Measurements from ENCODE around the gene PRR18. TPM values are rescaled to one million over a fixed set of nuclear protein-coding genes. Genes with fewer than 3 reads are reported as not detected.

The PRR18 gene
- total and polyA plus RNA-seq, 9 of the 15 experiments (the other 6 are each of a cell fraction or from before 2014, with no cell fraction given), result not detected

DNA sequence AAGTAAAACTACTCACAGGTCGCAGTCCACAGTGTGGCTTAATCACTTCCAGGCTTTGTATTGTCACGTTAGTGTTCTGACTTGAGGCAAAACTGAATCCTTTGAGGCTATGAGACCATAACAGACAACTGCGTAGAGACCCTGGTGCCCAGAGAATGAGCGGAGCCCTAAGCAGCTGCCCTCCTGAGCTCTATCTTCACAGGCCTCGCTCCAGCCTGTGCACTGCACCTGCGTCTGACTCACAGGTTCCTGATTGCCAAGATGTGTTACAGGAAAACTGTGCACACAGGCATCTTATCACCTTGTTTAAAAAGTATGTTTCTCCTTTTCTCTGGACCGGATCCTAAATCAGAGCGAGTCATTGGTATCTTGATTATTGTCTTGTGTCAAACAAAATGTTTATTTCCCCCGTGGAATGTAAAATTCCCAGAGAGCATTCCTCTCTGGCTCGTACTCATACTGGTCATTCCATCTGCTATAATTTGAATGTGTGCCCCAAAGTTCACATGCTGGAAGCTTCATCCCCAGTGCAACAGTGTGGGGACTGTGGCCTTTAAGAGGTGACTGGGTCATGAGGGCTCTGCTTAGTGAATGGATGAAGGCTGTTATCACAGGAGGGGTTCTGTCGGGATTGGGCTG is 25.7 kb downstream of the PRR18 start:
- 1% methylated on average over 11 of the region's 11 CpGs for WGBS (ENCODE audit: insufficient coverage, low coverage, missing lambda C conversion rate)
- ATAC-seq (no peak), FAIRE-seq (no peak), DNase-seq (ENCODE audit: extremely low read depth in 1 of 4, low spot score in 3 of 4) (no peak)
- Histone ChIP-seq H2AFZ (ENCODE audit: low read depth, low read length) (no peak overlapping the region), H3K9ac (ENCODE audit: insufficient read depth in 1 of 2, low read depth in 2 of 2, low read length in 2 of 2) (no peak overlapping the region), H3K79me2 (ENCODE audit: control insufficient read depth, insufficient read depth, low read length) (no peaks in the 10 kb centered on the region), H3K27ac (ENCODE audit: extremely low read depth, low read depth, low read length) (no peak overlapping the region), H3K27me3 (ENCODE audit: control insufficient read depth in 2 of 2, insufficient read depth in 2 of 2, low read length in 2 of 2) (peaks cover 44 to 65% of the 10 kb centered on the region in 2 experiments), H3K4me1 (replicated peaks in 1 of 2; ENCODE audit: control insufficient read depth in 2 of 2, insufficient read depth in 2 of 2, low read length in 2 of 2) (no peaks in the 10 kb centered on the region), H3K9me1 (ENCODE audit: control insufficient read depth, insufficient read depth, low read length) (no peaks in the 10 kb centered on the region), H3K4me2 (ENCODE audit: insufficient read depth, low read length) (no peak overlapping the region), H4K20me1 (replicated peaks; ENCODE audit: control insufficient read depth, insufficient read depth, low read length) (no peaks in the 10 kb centered on the region), H3K36me3 (ENCODE audit: control insufficient read depth, insufficient read depth, low read length) (no peaks in the 10 kb centered on the region), H3K9me3 (replicated peaks; ENCODE audit: control insufficient read depth, insufficient read depth, low read depth, low read length) (no peaks in the 10 kb centered on the region), H3K4me3 (no peak overlapping the region)
- ChIA-PET POLR2A (interaction anchor here (1.6 kb wide), 1 partner anchor 101 kb away, joined by 3 read pairs; no protein-coding TSS in a partner anchor), CTCF (ENCODE audit: low intra/inter-chr PET ratio) (no interaction called here)
- BruUV-seq (replicated peaks), result no TSS peak
- in situ Hi-C loops (cut with MboI), result no loop called here
- intact Hi-C loops (cut with micrococcal nuclease), result no loop called here
- TF ChIP-seq CBX1 (IDR thresholded peaks at IDR 0.05; ENCODE audit: low read depth) (no peak), NCOA1 (IDR thresholded peaks at IDR 0.05; ENCODE audit: low read depth) (no peak), SRF (CRISPR knock-in tag; IDR thresholded peaks at IDR 0.05) (no peak), DDX20 (tag; IDR thresholded peaks at IDR 0.05; ENCODE audit: low read depth) (no peak), SMARCC2 (IDR thresholded peaks at IDR 0.05; ENCODE audit: low read depth) (no peak), HNRNPLL (IDR thresholded peaks at IDR 0.05; ENCODE audit: low read depth, low read length, poor library complexity, severe bottlenecking) (no peak), ZNF589 (CRISPR knock-in tag; IDR thresholded peaks at IDR 0.05; ENCODE audit: low read depth) (no peak), WHSC1 (IDR thresholded peaks at IDR 0.05; ENCODE audit: low read length) (no peak), ZNF311 (CRISPR knock-in tag; IDR thresholded peaks at IDR 0.05) (no peak), ZNF717 (CRISPR knock-in tag; IDR thresholded peaks at IDR 0.05) (no peak), XRCC4 (IDR thresholded peaks at IDR 0.05; ENCODE audit: extremely low read depth, insufficient read depth, insufficient read length) (no peak)
- TF ChIP-seq, protein P1, sequence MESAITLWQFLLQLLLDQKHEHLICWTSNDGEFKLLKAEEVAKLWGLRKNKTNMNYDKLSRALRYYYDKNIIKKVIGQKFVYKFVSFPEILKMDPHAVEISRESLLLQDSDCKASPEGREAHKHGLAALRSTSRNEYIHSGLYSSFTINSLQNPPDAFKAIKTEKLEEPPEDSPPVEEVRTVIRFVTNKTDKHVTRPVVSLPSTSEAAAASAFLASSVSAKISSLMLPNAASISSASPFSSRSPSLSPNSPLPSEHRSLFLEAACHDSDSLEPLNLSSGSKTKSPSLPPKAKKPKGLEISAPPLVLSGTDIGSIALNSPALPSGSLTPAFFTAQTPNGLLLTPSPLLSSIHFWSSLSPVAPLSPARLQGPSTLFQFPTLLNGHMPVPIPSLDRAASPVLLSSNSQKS (CRISPR knock-in tag; IDR thresholded peaks at IDR 0.05), result no peak
- TF ChIP-seq, protein P2, sequence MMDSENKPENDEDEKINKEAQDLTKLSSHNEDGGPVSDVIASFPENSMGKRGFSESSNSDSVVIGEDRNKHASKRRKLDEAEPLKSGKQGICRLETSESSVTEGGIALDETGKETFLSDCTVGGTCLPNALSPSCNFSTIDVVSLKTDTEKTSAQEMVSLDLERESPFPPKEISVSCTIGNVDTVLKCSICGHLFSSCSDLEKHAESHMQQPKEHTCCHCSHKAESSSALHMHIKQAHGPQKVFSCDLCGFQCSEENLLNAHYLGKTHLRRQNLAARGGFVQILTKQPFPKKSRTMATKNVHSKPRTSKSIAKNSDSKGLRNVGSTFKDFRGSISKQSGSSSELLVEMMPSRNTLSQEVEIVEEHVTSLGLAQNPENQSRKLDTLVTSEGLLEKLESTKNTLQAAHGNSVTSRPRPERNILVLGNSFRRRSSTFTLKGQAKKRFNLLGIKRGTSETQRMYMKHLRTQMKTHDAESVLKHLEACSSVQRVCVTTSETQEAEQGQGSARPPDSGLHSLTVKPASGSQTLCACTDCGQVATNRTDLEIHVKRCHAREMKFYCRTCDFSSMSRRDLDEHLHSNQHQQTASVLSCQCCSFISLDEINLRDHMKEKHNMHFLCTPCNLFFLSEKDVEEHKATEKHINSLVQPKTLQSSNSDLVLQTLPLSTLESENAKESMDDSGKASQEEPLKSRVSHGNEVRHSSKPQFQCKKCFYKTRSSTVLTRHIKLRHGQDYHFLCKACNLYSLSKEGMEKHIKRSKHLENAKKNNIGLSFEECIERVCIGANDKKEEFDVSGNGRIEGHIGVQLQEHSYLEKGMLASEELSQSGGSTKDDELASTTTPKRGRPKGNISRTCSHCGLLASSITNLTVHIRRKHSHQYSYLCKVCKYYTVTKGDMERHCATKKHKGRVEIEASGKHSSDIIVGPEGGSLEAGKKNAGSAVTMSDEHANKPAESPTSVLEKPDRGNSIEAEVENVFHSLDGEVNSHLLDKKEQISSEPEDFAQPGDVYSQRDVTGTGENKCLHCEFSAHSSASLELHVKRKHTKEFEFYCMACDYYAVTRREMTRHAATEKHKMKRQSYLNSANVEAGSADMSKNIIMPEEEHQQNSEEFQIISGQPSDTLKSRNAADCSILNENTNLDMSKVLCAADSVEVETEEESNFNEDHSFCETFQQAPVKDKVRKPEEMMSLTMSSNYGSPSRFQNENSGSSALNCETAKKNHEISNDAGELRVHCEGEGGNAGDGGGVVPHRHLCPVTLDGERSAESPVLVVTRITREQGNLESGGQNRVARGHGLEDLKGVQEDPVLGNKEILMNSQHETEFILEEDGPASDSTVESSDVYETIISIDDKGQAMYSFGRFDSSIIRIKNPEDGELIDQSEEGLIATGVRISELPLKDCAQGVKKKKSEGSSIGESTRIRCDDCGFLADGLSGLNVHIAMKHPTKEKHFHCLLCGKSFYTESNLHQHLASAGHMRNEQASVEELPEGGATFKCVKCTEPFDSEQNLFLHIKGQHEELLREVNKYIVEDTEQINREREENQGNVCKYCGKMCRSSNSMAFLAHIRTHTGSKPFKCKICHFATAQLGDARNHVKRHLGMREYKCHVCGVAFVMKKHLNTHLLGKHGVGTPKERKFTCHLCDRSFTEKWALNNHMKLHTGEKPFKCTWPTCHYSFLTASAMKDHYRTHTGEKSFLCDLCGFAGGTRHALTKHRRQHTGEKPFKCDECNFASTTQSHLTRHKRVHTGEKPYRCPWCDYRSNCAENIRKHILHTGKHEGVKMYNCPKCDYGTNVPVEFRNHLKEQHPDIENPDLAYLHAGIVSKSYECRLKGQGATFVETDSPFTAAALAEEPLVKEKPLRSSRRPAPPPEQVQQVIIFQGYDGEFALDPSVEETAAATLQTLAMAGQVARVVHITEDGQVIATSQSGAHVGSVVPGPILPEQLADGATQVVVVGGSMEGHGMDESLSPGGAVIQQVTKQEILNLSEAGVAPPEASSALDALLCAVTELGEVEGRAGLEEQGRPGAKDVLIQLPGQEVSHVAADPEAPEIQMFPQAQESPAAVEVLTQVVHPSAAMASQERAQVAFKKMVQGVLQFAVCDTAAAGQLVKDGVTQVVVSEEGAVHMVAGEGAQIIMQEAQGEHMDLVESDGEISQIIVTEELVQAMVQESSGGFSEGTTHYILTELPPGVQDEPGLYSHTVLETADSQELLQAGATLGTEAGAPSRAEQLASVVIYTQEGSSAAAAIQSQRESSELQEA (IDR thresholded peaks at IDR 0.05; ENCODE audit: low read depth), result no peak

Data from K562 (cell line).